Measurements from ENCODE around the gene NUFIP1.
"Not testable (repeated sequence)": the region's sequence is repeated elsewhere in the genome, so short reads cannot be mapped to it uniquely, and the experiment has no call there.

The NUFIP1 gene

GRCh38 chr13:44919104-44919804 lies 70.0 kb downstream of the NUFIP1 start:
- DNase-seq (ENCODE audit: low spot score) = no peak

- peak; percentile 91 for DNase-seq (ENCODE audit: low spot score)
These were observed 70.8 kb downstream of the NUFIP1 start for GRCh38 chr13:44918326-44919103.

GRCh38 chr13:44917589-44918325 lies 71.5 kb downstream of the NUFIP1 start:
- peak; percentile 93 for DNase-seq (ENCODE audit: low spot score)

GRCh38 chr13:44912278-44913016 lies 76.8 kb downstream of the NUFIP1 start:
- DNase-seq (ENCODE audit: low spot score) = no peak

- no peak for DNase-seq (ENCODE audit: low spot score)
These were observed 80.6 kb downstream of the NUFIP1 start for GRCh38 chr13:44908712-44909111.

- no peak for DNase-seq (ENCODE audit: low spot score)
These were observed 81.0 kb downstream of the NUFIP1 start for GRCh38 chr13:44908266-44908665.

GRCh38 chr13:44906713-44907112 lies 82.6 kb downstream of the NUFIP1 start:
- no peak for DNase-seq (ENCODE audit: low spot score)

GRCh38 chr13:44906230-44906629 lies 83.0 kb downstream of the NUFIP1 start:
- no peak for DNase-seq (ENCODE audit: low spot score)

- no peak for DNase-seq (ENCODE audit: low spot score)
These were observed 83.7 kb downstream of the NUFIP1 start for GRCh38 chr13:44905556-44905955.

- no peak for DNase-seq (ENCODE audit: low spot score)
These were observed 84.3 kb downstream of the NUFIP1 start for GRCh38 chr13:44904967-44905366.

- no peak for DNase-seq (ENCODE audit: low spot score)
These were observed 85.7 kb downstream of the NUFIP1 start for GRCh38 chr13:44903574-44903985.

GRCh38 chr13:44902738-44903137 lies 86.5 kb downstream of the NUFIP1 start:
- DNase-seq (ENCODE audit: low spot score) = no peak

- DNase-seq (ENCODE audit: low spot score) = peak; percentile 27
These were observed 89.3 kb downstream of the NUFIP1 start for GRCh38 chr13:44899967-44900366.

- DNase-seq (ENCODE audit: low spot score) = not testable (repeated sequence)
These were observed 91.0 kb downstream of the NUFIP1 start for GRCh38 chr13:44898308-44898707.

- DNase-seq (ENCODE audit: low spot score) = no peak
These were observed 93.3 kb downstream of the NUFIP1 start for GRCh38 chr13:44895953-44896335.

- no peak for DNase-seq (ENCODE audit: low spot score)
These were observed 93.9 kb downstream of the NUFIP1 start for GRCh38 chr13:44895264-44895952.

- DNase-seq (ENCODE audit: low spot score) = no peak
These were observed 95.1 kb downstream of the NUFIP1 start for GRCh38 chr13:44894001-44894770.

Measured in LoVo (cell line).